Liver (tissue), 3 donors: ENCODE measurements around the gene CYSLTR2.
"Not testable (repeated sequence)": the region's sequence is repeated elsewhere in the genome, so short reads cannot be mapped to it uniquely, and the experiment has no call there.

Experiments
- EGR1 ChIP-seq, 2 donors: IDR thresholded peaks; 2 replicates each; pipeline ENCODE4 v1.6.1; 2016 to 2018; ENCODE audit warnings: antibody characterized with exemption in 2 of 2, low read depth in 2 of 2
- GABPA ChIP-seq, 2 donors: IDR thresholded peaks in 1 of 2; conservative IDR thresholded peaks in 1 of 2; 2 replicates each; pipeline ENCODE4 v1.6.1; 2016; ENCODE audit warnings: antibody characterized with exemption in 2 of 2, mild to moderate bottlenecking in 1 of 2, moderate library complexity in 1 of 2
- HNF4G ChIP-seq: IDR thresholded peaks from 2 replicates; pipeline ENCODE4 v1.6.1; 2016; ENCODE audit warnings: antibody characterized with exemption
- NR2F2 ChIP-seq: IDR thresholded peaks from 2 replicates; pipeline ENCODE4 v1.6.1; 2016; ENCODE audit warnings: antibody characterized with exemption
- RAD21 ChIP-seq, 2 donors: IDR thresholded peaks; 2 replicates each; pipeline ENCODE4 v1.6.1; 2016; ENCODE audit warnings: antibody characterized with exemption in 2 of 2, mild to moderate bottlenecking in 2 of 2
- REST ChIP-seq: IDR thresholded peaks from 2 replicates; pipeline ENCODE4 v1.6.1; 2016; ENCODE audit warnings: antibody characterized with exemption, mild to moderate bottlenecking
- RXRA ChIP-seq, 2 donors: IDR thresholded peaks; 2 replicates each; pipeline ENCODE4 v1.6.1; 2017 to 2018; ENCODE audit warnings: antibody characterized with exemption in 2 of 2, mild to moderate bottlenecking in 1 of 2
- SP1 ChIP-seq: IDR thresholded peaks from 2 replicates; pipeline ENCODE4 v1.6.1; 2018; ENCODE audit warnings: antibody characterized with exemption, mild to moderate bottlenecking
- TAF1 ChIP-seq: conservative IDR thresholded peaks from 2 replicates; pipeline ENCODE4 v1.6.1; 2016; ENCODE audit warnings: antibody characterized with exemption, mild to moderate bottlenecking
- YY1 ChIP-seq: IDR thresholded peaks from 2 replicates; pipeline ENCODE4 v1.6.1; 2016; ENCODE audit warnings: antibody characterized with exemption, mild to moderate bottlenecking
- TF ChIP-seq, protein P1 (sequence below): fragments of 150-350 bp; IDR thresholded peaks from 2 replicates; pipeline ENCODE4 v1.5.1; 2017; ENCODE audit warnings: improper control_type of control experiment, low read depth, low read length; ENCODE audit not compliant: missing input control
- donor health status: healthy.
- donor health status: healthy.

DNA sequence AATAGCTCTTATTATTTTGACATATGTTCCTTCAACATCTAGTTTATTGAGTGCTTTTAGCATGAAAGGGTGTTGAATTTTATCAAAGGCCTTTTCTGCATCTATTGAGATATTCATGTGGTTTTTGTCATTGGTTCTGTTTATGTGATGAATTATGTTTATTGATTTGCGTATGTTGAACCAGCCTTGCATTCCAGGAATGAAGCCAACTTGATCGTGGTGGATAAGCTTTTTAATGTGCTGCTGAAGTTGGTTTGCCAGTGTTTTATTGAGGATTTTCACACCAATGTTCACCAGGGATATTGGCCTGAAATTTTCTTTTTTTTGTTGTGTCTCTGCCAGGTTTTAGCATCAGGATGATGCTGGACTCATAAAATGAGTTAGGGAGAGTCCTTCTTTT is 17.7 kb downstream of the CYSLTR2 start:
- TF ChIP-seq, protein P1, sequence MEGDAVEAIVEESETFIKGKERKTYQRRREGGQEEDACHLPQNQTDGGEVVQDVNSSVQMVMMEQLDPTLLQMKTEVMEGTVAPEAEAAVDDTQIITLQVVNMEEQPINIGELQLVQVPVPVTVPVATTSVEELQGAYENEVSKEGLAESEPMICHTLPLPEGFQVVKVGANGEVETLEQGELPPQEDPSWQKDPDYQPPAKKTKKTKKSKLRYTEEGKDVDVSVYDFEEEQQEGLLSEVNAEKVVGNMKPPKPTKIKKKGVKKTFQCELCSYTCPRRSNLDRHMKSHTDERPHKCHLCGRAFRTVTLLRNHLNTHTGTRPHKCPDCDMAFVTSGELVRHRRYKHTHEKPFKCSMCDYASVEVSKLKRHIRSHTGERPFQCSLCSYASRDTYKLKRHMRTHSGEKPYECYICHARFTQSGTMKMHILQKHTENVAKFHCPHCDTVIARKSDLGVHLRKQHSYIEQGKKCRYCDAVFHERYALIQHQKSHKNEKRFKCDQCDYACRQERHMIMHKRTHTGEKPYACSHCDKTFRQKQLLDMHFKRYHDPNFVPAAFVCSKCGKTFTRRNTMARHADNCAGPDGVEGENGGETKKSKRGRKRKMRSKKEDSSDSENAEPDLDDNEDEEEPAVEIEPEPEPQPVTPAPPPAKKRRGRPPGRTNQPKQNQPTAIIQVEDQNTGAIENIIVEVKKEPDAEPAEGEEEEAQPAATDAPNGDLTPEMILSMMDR, result not testable (repeated sequence)
- TF ChIP-seq TAF1; NR2F2; YY1; GABPA (IDR thresholded peaks at IDR 0.05 in 1 of 2, conservative IDR thresholded peaks at IDR 0.05 in 1 of 2); RXRA (IDR thresholded peaks at IDR 0.05); REST; EGR1 (IDR thresholded peaks at IDR 0.05; ENCODE audit: low read depth in 2 of 2); RAD21 (IDR thresholded peaks at IDR 0.05); SP1; HNF4G: not testable (repeated sequence)
